CD4-positive, alpha-beta T cell treated with Interleukin-15 for 4 hours (primary cell): ENCODE data around the gene MUC2.

Source experiments
- DNase-seq: peaks from one replicate; pipeline ENCODE4 v3.0.0-alpha.2; 2020; ENCODE audit warnings: low spot score

The MUC2 gene

DNA sequence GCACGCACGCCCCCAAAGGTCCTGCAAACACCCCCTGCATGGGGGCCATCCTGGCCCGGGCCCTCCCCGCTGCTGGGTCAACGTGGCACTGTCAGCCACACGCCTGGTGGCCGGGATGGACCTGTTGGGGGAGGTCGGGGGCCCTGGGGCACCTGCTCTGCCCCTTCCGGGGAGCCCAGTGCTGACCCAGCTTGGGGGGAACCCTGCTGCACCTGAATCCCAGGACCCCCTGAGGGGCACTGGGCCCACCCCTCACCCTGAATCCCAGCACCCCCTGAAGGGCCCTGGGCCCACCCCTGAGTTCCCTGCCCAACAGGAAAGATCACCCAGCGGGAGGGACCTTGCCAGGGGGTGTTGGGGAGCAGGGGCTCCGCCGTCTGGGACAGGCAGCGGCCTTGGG is 37.7 kb upstream of the MUC2 start:
- DNase-seq = no peak

DNA sequence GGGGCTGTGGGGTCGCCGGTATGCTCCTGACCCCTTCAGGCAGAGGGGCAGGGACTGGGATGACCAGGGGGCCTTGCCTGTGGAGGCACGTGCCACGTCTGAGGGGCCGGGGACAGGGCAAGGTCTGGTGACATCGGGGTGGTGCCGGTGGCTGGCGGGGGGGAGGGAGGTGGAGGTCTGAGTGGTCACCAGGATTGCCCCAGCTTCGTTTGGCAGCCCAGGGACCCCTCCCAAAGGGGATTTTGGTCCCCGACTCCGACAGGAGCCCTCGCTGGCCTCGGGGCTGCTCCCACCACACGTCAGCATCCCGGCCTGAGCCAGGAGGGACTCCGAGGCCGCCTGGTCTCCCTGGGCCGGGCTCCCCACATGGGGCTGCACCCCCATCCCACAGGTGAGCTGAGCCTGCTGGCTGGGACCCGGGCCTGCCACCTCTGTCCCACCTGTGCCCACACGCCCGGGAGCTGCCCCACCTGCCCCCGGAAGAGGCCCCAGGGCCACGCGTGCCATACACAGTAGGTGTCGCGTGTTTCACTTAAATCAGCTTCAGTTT is 37.1 kb upstream of the MUC2 start:
- no peak for DNase-seq

GRCh38 chr11:1038361-1038760 is 36.3 kb upstream of the MUC2 start:
- no peak for DNase-seq

- DNase-seq = no peak
These were observed 35.8 kb upstream of the MUC2 start for GRCh38 chr11:1038921-1039320.

GRCh38 chr11:1039481-1040427 is 34.9 kb upstream of the MUC2 start:
- DNase-seq = no peak

- no peak for DNase-seq
These were observed 34.1 kb upstream of the MUC2 start for GRCh38 chr11:1040428-1041148.

DNA sequence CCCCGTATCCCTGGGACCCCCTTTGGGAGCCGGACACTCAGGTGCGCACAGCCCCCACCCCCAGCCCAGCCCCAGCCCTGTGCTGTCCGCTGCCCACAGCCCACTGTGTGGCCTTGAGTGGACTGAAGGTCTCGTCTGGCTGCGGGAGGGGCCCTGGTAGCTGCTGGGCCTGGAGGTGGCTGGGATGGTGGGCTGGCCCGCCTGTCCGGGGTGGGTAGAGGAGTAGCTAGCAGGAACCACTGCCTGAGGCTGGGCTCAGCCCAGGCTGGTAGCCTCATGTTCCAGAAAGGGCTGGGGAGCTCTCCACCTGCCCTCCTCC is 33.6 kb upstream of the MUC2 start:
- no peak for DNase-seq

GRCh38 chr11:1041471-1041870 is 33.2 kb upstream of the MUC2 start:
- DNase-seq = no peak

DNA sequence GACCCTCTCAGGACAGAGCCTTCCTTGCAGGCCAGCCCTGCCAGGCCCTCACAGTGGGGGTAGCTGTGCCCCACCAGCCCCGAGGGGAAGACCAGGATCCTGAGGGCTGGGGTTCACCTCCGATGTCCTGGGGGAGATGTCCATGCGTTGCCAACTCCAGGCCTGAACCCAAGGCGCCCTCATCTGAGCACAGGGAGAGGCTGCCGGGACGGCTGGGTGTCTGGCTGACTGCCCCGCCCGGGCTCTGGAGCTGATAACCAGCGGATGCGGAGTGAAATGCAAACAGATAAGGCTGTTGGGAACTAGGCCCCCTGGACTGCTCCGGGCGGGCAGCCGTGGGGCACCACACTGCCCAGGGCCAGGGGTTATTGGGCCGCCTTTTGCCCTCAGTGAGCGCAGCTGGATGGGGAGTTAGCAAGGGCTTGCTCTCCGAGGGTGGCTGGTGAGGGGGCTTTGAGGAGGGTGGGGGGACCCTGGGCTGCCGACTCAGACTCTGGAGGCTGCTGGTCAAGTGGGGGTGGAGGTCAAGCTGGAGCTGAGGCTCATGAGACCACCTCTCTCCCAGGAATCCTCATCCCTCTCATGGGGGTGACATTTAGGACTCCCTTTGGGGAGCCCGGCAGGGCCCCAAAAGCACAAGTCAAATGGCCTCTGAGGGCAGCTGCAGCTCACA is 32.6 kb upstream of the MUC2 start:
- DNase-seq = no peak

GRCh38 chr11:1042626-1043562 is 31.8 kb upstream of the MUC2 start:
- DNase-seq = no peak

DNA sequence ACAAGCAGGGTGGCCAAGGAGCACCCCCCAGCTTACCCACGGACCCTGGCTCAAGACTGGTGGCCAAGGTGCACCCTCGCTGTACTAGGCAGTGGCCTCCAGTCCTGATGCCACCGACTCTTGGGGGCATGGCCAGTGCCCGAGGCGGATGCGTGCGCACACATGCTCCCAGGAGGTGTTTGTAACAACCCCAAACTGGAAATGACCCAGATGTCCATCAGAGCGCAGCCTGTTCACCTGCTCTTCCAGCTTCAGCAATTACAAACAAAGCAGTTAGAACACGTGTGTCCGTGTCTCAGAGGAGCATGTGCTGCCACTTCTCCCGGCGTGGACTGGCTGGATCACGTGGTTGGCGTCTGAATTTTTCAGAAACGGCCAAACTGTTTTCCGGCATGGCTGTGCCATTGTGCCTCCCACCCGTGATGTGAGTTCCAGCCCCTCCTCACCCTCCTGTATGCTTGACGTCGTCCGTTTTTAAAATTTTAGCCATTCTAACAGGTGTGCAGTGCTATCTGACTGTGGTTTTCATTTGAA is 31.0 kb upstream of the MUC2 start:
- DNase-seq = no peak

- DNase-seq = no peak
These were observed 30.5 kb upstream of the MUC2 start for GRCh38 chr11:1044160-1044559.

- no peak for DNase-seq
These were observed 27.0 kb upstream of the MUC2 start for GRCh38 chr11:1047595-1048156.

DNA sequence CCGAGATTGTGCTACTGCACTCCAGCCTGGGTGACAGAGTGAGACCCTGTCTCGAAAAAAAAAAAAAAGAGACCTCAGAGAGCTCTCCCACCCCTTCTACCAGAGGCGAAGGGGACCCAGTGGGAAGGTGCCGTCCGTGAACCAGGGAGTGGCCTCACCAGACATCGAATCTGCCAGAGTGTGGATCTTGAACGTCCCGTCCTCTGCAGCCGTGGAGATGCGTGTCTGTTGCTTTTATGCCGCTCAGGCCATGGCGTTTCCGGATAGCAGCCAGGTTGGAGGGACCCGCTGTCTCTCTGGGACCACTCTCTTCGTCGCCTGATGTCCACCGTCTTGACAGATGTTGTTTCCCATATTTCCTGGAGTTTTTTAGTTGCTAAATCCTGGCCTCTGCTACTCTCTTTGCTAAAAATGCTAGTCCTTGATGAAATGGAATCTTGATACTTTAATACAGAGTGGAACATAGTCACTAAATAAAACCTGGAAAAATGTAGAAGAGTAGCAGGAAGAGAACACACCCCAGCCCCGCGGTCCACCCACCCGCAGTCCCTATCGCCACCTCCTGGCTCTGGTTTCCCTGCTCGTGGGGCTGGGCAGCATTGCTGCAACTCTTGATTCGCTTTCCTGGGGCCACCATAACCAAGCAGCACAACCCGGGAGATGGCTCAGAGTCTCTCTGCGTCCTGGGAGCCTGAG is 26.2 kb upstream of the MUC2 start:
- no peak for DNase-seq

DNA sequence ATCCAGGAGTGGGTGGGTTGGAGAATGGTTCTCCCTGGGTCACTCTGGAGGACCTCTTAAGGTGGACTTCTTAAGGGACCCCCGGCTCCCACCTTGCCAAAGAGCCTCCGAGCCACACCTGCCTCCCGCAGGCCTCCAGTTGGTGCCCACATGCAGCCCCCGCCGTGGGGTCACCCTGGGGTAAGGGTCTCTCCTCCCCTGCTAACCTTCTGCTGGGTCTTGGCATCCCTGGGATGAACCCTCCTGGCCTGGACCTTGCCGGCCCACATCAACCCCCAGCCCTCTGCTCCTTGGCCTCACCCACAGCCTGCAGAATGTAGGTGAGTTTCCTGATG is 25.6 kb upstream of the MUC2 start:
- DNase-seq = no peak

GRCh38 chr11:1049431-1049891 is 25.2 kb upstream of the MUC2 start:
- DNase-seq = no peak

DNA sequence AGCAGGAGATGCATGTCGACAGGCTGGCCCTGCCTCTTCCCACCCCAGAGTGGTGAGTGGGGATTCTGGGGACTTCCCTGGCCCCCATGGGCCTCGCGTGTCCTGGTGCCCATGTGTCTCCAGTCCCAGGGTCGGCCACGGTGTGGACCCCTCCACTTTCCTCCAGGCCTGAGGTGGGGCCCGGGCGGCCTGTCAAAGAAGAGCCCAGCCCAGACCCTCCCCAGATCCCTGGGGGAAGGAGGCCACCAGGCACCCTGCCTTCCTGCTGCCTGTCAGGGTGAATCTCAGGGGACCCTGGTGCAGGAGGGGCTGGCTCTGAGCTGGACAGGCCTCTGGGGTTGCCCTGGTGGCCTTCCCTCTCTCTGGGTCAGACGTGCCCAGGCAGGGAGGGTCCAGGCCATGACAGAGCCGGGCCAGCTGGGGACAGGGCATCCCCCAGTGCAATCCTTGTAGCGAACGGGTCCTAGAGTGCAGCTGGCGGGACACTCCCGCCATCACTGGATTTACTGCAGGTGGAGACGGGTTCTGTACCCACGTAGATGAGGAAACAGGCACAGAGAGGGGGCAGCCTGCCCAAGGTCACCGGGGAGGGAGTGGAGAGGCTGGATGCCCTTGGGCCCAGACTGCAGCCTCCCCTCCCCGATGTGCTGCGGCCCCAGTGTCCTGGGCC is 24.6 kb upstream of the MUC2 start:
- no peak for DNase-seq

- peak; percentile 72 for DNase-seq
These were observed 23.9 kb upstream of the MUC2 start for GRCh38 chr11:1050581-1051355.
